NCI-H510A (cell line): ENCODE data around the gene TUBGCP6.
"Not testable (repeated sequence)": the region's sequence is repeated elsewhere in the genome, so short reads cannot be mapped to it uniquely, and the experiment has no call there.

Experiments used
- DNase-seq: peaks from one replicate; lab custom pipeline; 2025; lab: John Stamatoyannopoulos, UW

TUBGCP6 gene

GRCh38 chr22:50278956-50279619 is 34.3 kb upstream of the TUBGCP6 start:
- DNase-seq = no peak

GRCh38 chr22:50278461-50278860 is 33.6 kb upstream of the TUBGCP6 start:
- DNase-seq = no peak

GRCh38 chr22:50277761-50278160 is 32.9 kb upstream of the TUBGCP6 start:
- DNase-seq = no peak

- DNase-seq = no peak
These were observed 31.3 kb upstream of the TUBGCP6 start for GRCh38 chr22:50276143-50276542.

- DNase-seq = no peak
These were observed 30.6 kb upstream of the TUBGCP6 start for GRCh38 chr22:50275181-50276055.

GRCh38 chr22:50274771-50275170 is 29.9 kb upstream of the TUBGCP6 start:
- no peak for DNase-seq

- peak; percentile 37 for DNase-seq
These were observed 29.5 kb upstream of the TUBGCP6 start for GRCh38 chr22:50274311-50274710.

GRCh38 chr22:50273781-50274180 is 29.0 kb upstream of the TUBGCP6 start:
- DNase-seq = not testable (repeated sequence)

- DNase-seq = not testable (repeated sequence)
These were observed 28.5 kb upstream of the TUBGCP6 start for GRCh38 chr22:50273352-50273751.

GRCh38 chr22:50272044-50272802 is 27.4 kb upstream of the TUBGCP6 start:
- DNase-seq = no peak

GRCh38 chr22:50271519-50271970 is 26.7 kb upstream of the TUBGCP6 start:
- peak; percentile 46 for DNase-seq

- no peak for DNase-seq
These were observed 26.0 kb upstream of the TUBGCP6 start for GRCh38 chr22:50270666-50271394.

GRCh38 chr22:50269970-50270665 is 25.3 kb upstream of the TUBGCP6 start, which contains the start of gene MAPK11:
Gene MAPK11 (minus strand): TSS chr22:50270380. CDS start chr22:50270292, 88 bp downstream.
- no peak for DNase-seq

- DNase-seq = no peak
These were observed 24.7 kb upstream of the TUBGCP6 start for GRCh38 chr22:50269573-50269969.

- no peak for DNase-seq
These were observed 23.9 kb upstream of the TUBGCP6 start for GRCh38 chr22:50268655-50269113.

- no peak for DNase-seq
These were observed 23.0 kb upstream of the TUBGCP6 start for GRCh38 chr22:50267591-50268390.

- no peak for DNase-seq
These were observed 22.2 kb upstream of the TUBGCP6 start for GRCh38 chr22:50266994-50267393.

GRCh38 chr22:50264946-50265669 is 20.3 kb upstream of the TUBGCP6 start:
- no peak for DNase-seq

- DNase-seq = no peak
These were observed 19.4 kb upstream of the TUBGCP6 start for GRCh38 chr22:50264104-50264745.
